ENCODE measurements around the gene REC8.

Gene REC8, protein sequence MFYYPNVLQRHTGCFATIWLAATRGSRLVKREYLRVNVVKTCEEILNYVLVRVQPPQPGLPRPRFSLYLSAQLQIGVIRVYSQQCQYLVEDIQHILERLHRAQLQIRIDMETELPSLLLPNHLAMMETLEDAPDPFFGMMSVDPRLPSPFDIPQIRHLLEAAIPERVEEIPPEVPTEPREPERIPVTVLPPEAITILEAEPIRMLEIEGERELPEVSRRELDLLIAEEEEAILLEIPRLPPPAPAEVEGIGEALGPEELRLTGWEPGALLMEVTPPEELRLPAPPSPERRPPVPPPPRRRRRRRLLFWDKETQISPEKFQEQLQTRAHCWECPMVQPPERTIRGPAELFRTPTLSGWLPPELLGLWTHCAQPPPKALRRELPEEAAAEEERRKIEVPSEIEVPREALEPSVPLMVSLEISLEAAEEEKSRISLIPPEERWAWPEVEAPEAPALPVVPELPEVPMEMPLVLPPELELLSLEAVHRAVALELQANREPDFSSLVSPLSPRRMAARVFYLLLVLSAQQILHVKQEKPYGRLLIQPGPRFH

DNA sequence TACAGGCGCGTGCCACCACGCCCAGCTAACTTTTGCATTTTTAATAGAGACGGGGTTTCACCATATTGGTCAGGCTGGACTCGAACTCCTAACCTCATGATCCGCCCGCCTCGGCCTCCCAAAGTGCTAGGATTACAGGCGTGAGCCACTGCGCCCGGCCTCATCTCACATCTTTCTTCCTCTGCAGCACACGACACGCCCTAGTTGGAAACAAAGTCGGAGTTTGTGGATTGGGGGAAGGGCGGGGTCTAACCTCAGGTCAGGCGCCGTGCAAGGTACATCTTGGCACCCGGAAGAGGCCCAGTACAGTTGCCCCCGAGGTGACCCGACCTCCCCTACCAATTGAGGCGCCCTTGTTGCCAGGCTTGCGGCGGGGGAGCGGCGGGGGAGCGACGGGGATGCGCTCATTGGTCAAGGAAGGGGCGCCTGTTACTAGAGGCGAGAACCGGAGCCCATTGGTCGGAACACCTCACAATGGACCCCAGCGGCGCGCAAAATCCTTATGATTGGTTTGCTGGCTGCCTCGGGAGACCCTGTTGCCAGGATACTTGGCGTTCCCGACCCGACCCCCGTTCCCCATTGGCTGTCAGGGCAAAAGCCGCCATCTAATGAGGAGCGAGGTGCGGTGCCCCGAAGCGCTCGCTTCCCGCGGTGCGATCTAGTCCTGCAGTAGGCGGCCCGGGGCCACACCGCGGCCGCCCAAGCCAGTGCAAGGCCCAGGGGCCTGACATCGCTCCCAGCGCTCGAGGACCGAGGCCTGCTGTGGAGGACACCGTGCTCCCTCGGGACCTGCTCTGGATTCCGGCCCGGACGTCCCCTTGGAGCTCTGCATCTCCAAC is at the start of gene REC8:
Gene REC8 (plus strand): TSS at position 659 of the 839 bp plus-strand sequence. CDS start 473 bp downstream, outside the sequence.
- ATAC-seq (peak; percentile 87), DNase-seq (ENCODE audit: low spot score in 2 of 2) (peak; percentile 43 to 89)
- H3K36me3 Mint-ChIP-seq: peaks cover 91% of the 10 kb centered on the region
- peaks cover 52% of the 10 kb centered on the region for H3K4me1 Mint-ChIP-seq
- peak within 1 kb of the TSS; percentile 86 for H3K27ac Mint-ChIP-seq
- H3K9me3 Mint-ChIP-seq: no peaks in the 10 kb centered on the region
- peak within 1 kb of the TSS; percentile 84 for H3K4me3 Mint-ChIP-seq

DNA sequence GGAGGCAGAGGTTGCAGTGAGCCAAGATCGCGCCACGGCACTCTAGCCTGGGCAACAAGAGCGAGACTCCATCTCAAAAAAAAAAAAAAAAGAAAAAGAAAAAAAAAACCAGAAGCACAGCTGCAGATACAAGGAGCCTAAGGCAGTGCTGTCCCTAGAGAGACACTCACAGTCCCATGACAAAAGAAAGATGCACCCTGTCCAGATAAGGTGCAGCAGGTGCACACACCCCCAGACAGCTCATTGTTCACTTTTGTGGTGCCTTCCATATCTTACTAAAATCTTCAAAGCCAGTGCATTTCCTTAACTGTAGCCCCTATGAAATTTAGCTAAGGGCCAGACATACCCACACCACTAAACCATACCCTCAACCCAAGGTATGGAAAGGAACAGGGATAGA is 49.5 kb upstream of the REC8 start:
- Mint-ChIP-seq H3K27ac (no peak overlapping the region), H3K9me3 (no peaks in the 10 kb centered on the region), H3K36me3 (peaks cover 68% of the 10 kb centered on the region), H3K4me3 (no peak overlapping the region), H3K4me1 (peaks cover 6% of the 10 kb centered on the region)
- no peak for DNase-seq (ENCODE audit: low spot score in 2 of 2)
- no peak for ATAC-seq

DNA sequence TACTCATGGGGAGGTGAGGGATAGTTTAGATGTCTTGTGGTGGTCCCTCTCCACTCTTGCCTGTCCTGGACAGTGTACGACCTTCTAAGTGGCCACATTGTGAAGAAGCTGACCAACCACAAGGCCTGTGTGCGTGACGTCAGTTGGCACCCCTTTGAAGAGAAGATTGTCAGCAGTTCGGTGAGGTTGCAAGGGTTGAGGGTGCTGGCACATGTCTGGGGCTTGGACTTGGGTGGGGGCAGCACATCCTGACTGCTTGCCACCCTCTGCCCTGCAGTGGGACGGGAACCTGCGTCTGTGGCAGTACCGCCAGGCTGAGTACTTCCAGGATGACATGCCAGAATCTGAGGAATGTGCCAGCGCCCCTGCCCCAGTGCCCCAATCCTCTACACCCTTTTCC is 49.0 kb upstream of the REC8 start:
- no peak for ATAC-seq
- H3K4me1 Mint-ChIP-seq: peaks cover 6% of the 10 kb centered on the region
- H3K9me3 Mint-ChIP-seq: no peaks in the 10 kb centered on the region
- peaks cover 64% of the 10 kb centered on the region for H3K36me3 Mint-ChIP-seq
- H3K27ac Mint-ChIP-seq: no peak overlapping the region
- DNase-seq (ENCODE audit: low spot score in 2 of 2): no peak
- no peak overlapping the region for H3K4me3 Mint-ChIP-seq

DNA sequence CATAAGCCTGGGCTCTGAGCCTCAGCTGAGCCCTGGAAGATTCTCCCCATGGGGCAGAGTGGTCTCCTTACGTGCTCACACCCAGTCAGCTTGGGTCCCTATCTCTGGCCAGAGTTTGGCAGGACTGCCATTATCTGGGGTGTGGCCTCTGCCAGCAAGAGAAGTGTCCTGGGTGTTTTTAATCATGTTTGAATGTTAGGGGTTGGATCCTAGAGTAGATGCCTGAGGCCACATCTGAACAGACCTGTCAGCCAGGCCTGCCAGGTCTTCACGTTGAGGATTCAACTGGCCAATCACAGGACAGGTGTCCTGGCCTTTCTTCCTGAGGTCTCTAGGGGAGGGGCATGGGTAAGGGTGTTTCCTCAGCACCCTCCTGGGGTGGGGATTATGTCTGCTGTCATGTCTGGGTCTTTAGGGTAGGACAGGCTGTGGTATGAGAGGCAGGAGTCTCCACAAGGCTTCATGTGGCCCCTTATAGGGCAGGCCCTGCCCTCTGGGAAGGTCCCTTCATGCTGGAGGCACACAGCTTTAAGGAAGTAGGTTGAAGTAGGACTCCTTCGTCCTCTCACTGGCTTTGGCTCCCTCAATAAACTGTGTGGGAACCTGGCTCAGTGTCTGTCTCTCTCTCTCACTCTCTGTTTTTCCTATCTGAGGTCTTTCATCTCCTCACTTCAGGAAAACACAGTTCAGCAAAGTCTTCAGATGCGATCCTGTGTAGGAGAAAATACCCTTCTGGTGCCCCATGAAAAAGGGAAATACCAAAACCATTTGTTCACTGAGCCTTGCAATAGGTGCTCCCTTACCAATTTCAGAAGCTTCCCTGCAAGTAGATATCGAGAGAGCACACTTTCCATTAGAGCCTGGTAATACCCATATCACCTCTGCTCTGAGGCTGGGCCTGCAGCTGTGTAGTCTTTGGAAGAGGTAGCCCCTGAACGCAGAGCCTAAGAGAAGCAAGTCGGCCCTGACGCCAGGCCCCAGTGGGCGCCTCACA is 48.2 kb upstream of the REC8 start:
- peaks cover 1% of the 10 kb centered on the region for H3K4me1 Mint-ChIP-seq
- ATAC-seq (peak; percentile 52), DNase-seq (ENCODE audit: low spot score in 2 of 2) (no peak)
- H3K36me3 Mint-ChIP-seq: peaks cover 55% of the 10 kb centered on the region
- peak overlapping the region; percentile 56 for H3K27ac Mint-ChIP-seq
- no peak overlapping the region for H3K4me3 Mint-ChIP-seq
- no peaks in the 10 kb centered on the region for H3K9me3 Mint-ChIP-seq

DNA sequence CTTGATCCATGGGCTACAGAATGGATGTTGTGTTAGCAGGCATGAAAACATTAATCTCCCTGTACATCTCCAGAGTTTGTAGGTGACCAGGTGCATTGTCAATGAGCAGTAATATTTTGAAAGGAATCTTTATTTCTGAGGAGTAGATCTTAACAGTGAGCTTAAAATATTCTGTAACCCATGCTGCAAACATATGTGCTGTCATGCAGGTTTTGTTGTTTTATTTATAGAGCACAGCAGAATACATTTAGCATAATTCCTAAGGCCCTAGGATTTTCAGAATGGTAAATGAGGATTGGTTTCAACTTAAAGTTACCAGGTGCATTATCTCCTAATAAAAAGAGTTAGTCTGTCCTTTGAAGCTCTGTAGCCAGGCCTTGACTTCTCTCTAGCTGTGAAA is 44.9 kb upstream of the REC8 start:
- no peak for ATAC-seq
- Mint-ChIP-seq H3K36me3 (peaks cover 23% of the 10 kb centered on the region), H3K4me1 (peaks cover 4% of the 10 kb centered on the region)

DNA sequence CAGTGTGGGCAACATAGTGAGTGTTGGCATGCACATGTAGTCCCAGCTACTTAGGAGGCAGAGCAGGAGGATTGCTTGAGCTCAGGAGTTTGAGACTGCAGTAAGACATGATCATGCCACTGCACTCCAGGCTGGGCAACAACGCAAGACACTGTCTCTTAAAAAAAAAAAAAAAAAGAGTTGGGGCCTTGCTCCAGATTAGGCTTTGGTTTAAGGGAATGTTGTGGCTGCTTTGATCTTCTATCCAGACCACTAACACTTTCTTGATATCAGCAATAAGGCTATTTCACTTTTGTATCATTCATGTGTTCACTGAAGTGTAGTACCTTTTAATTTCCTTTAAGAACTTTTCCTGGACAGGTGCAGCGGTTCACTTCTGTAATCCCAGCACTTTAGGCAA is 44.2 kb upstream of the REC8 start:
- ATAC-seq (no peak), DNase-seq (ENCODE audit: low spot score in 2 of 2) (no peak)
- H3K4me1 Mint-ChIP-seq: peaks cover 11% of the 10 kb centered on the region
- H3K9me3 Mint-ChIP-seq: no peaks in the 10 kb centered on the region
- H3K36me3 Mint-ChIP-seq: peaks cover 16% of the 10 kb centered on the region
- no peak overlapping the region for H3K27ac Mint-ChIP-seq
- H3K4me3 Mint-ChIP-seq: no peak overlapping the region

More for the DNA sequence above, 44.9 kb upstream of the REC8 start:
- DNase-seq (ENCODE audit: low spot score in 2 of 2): no peak
- Mint-ChIP-seq H3K9me3 (no peaks in the 10 kb centered on the region), H3K27ac (no peak overlapping the region), H3K4me3 (no peak overlapping the region)

DNA sequence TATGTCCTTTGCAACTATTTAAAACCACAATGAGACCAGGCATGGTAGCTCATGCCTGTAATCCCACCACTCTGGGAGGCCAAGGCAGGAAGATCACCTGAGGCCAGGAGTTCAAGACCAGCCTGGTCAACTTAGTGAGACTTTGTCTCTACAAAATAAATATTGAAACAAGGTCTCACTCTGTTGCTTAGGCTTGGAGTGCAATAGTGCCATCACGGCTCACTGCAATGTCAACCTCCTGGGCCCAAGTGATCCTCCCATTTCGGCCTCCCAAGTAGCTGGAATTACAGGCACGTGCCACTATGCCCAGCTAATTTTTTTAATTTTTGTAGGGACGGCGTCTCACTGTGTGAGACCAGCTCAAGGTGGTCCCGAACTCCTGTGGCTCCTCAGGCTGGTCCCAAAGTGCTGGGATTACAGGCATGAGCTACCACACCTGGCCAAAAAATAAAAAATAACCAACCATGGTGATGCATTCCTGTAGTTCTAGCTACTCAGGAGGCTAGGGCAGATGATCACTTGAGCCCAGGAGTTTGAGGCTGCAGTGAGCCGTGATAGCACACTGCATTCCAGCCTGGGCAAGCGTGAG is 42.4 kb upstream of the REC8 start:
- Mint-ChIP-seq H3K4me3 (no peak overlapping the region), H3K4me1 (peaks cover 15% of the 10 kb centered on the region), H3K36me3 (peaks cover 5% of the 10 kb centered on the region), H3K9me3 (no peaks in the 10 kb centered on the region), H3K27ac (no peak overlapping the region)
- DNase-seq (ENCODE audit: low spot score in 2 of 2): no peak
- ATAC-seq: no peak

DNA sequence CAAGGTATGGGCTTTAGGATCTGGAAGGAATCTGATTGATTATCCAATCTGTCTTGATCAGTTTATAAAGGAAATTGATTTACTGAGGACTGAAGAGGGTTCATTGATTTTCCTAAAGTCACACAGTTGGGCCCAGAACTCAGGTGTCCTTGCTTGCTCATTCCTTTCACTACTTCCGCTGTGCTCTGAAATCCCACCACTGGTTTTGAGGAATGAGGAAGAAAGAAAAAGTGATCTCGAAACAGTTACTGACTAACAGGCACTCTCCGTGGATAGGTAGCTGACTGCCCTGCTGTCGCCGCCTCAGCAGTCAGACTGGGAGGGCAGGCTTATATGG is 41.5 kb upstream of the REC8 start, which contains the start of gene FITM1:
Gene FITM1 (plus strand): TSS at position 280 of the 337 bp plus-strand sequence. CDS start 905 bp downstream, outside the sequence.
- DNase-seq (ENCODE audit: low spot score in 2 of 2) (no peak), ATAC-seq (no peak)
- no peaks in the 10 kb centered on the region for H3K36me3 Mint-ChIP-seq
- H3K4me3 Mint-ChIP-seq: no peak within 1 kb of the TSS
- no peaks in the 10 kb centered on the region for H3K9me3 Mint-ChIP-seq
- H3K4me1 Mint-ChIP-seq: peaks cover 20% of the 10 kb centered on the region
- no peak within 1 kb of the TSS for H3K27ac Mint-ChIP-seq

DNA sequence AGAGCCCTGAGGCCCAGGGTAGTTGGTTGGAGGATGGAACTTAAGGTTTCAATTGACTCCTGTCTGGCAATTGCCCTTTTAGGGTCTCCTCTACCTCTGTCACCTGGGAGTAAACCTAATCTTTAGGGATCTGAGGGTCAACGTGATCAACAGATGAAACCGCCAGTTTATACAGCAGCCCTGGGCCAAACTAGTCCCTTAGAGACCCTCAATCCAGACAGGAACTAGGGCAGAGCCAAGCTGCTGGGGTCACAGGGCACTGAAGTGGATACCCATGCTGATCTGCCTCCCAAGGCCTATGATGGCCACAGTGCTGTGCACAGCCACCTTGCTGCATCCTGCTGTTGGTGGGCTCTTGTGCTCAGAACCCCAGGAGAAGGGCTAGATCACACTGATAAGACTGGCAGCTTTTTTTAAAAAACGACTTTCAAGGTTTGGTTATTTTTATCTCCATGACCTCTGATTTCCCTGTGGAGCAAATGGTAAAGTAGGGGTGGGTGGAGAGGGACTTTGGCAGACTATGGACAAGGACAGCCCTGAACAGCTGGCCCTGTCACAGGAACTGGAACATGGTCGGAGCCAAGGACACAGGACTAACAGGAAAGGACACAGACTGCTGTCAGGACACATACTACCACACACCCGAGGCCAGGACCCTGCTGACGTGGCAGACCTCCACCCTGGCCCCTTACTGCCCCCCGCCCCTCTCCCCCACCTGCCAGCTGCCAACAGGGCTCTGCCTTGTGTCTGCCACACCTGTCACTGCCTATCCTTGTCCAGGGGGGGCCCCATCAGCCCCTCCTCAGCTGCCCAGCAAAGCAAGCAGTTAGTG is 40.9 kb upstream of the REC8 start:
- no peak for DNase-seq (ENCODE audit: low spot score in 2 of 2)
- H3K27ac Mint-ChIP-seq: no peak overlapping the region
- H3K9me3 Mint-ChIP-seq: no peaks in the 10 kb centered on the region
- H3K36me3 Mint-ChIP-seq: no peaks in the 10 kb centered on the region
- no peak for ATAC-seq
- H3K4me1 Mint-ChIP-seq: peaks cover 24% of the 10 kb centered on the region
- no peak overlapping the region for H3K4me3 Mint-ChIP-seq

DNA sequence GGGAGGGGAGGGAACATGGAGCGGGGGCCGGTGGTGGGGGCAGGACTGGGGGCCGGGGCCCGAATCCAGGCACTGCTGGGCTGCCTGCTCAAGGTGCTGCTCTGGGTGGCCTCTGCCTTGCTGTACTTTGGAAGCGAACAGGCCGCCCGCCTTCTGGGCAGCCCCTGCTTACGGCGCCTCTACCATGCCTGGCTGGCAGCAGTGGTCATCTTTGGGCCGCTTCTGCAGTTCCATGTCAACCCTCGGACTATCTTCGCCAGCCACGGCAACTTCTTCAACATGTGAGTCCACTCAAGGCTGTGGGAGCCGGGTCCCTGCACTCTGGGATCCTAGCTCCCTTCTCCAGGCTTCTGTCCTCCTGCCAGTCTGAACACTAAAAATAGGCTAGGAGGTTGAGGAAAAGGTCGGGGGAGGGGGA is 40.3 kb upstream of the REC8 start:
- DNase-seq (ENCODE audit: low spot score in 2 of 2) (no peak), ATAC-seq (no peak)
- no peak overlapping the region for H3K4me3 Mint-ChIP-seq
- peaks cover 25% of the 10 kb centered on the region for H3K4me1 Mint-ChIP-seq
- peaks cover under 1% of the 10 kb centered on the region for H3K36me3 Mint-ChIP-seq
- H3K27ac Mint-ChIP-seq: peak overlapping the region; percentile 91
- H3K9me3 Mint-ChIP-seq: no peaks in the 10 kb centered on the region

DNA sequence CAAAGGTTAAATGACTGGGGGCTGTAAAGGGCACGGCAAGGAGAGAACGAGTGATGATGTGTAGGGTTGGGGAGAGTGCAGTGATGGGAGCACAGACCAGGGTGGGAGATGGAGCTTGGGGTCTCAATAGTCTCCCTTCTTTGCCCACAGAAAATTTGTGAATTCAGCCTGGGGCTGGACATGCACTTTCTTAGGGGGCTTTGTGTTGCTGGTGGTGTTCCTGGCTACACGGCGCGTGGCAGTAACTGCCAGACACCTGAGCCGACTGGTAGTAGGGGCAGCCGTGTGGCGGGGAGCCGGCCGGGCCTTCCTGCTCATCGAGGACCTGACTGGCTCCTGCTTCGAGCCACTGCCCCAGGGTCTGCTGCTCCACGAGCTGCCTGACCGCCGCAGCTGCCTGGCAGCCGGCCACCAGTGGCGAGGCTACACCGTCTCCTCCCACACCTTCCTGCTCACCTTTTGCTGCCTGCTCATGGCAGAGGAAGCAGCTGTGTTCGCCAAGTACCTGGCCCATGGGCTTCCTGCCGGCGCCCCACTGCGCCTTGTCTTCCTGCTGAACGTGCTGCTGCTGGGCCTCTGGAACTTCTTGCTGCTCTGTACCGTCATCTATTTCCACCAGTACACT is 39.7 kb upstream of the REC8 start:
- Mint-ChIP-seq H3K36me3 (peaks cover 7% of the 10 kb centered on the region), H3K9me3 (no peaks in the 10 kb centered on the region), H3K4me1 (peaks cover 31% of the 10 kb centered on the region), H3K27ac (peak overlapping the region; percentile 91), H3K4me3 (no peak overlapping the region)
- no peak for DNase-seq (ENCODE audit: low spot score in 2 of 2)
- no peak for ATAC-seq

DNA sequence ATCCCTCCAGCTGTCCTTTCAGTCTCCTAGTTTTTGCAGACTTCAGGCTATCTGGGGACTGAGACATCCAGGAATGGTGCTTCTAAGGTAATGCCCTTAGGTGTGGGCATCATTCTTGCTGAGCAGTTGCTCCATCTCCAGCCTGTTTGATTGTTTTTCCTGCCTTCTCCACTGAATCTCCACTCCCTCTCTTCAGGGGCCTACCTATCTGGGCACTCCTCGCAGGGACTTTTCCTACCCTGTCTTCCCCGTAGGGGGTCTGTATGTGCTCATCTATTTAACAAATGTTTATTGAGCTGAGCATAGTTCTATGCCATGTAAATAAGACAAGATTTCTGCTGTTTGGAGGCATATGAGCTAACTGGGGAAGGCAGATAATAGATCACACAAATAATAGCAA is 38.9 kb upstream of the REC8 start:
- no peaks in the 10 kb centered on the region for H3K9me3 Mint-ChIP-seq
- H3K4me1 Mint-ChIP-seq: peaks cover 39% of the 10 kb centered on the region
- H3K36me3 Mint-ChIP-seq: peaks cover 15% of the 10 kb centered on the region
- DNase-seq (ENCODE audit: low spot score in 2 of 2) (no peak), ATAC-seq (no peak)
- H3K4me3 Mint-ChIP-seq: no peak overlapping the region
- H3K27ac Mint-ChIP-seq: peak overlapping the region; percentile 91

DNA sequence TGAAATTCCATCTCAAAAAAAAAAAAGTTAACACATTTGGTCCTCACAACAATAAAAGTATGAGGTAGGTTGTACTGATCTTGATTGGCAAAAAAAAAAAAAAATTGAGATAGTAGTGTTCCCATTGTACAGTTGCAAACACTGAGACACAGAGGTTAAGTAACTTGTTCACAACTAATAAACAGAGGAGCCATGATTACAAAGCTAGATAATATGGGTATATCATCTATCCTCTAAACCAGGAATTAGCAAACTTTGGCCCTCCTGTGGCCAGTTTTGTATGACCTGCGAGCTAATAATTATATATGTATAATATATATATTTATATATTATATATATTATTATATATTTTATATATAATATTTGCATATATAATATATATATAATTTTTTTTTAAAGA is 38.1 kb upstream of the REC8 start:
- Mint-ChIP-seq H3K4me3 (no peak overlapping the region), H3K36me3 (peaks cover 23% of the 10 kb centered on the region), H3K9me3 (no peaks in the 10 kb centered on the region), H3K4me1 (peaks cover 47% of the 10 kb centered on the region), H3K27ac (no peak overlapping the region)
- ATAC-seq (no peak), DNase-seq (ENCODE audit: low spot score in 2 of 2) (no peak)
